Tongue (tissue), 2 donors: ENCODE measurements around the gene ZCCHC8. TPM values are rescaled to one million over a fixed set of nuclear protein-coding genes. Genes with fewer than 3 reads are reported as not detected.
A peak's percentile ranks its signal among the peaks of the same experiment; 100 is the strongest.
"Not testable (repeated sequence)": the region's sequence is repeated elsewhere in the genome, so short reads cannot be mapped to it uniquely, and the experiment has no call there.

Source experiments
- DNase-seq: peaks from one replicate; pipeline ENCODE4 v3.0.0-alpha.2; 2015
- total RNA-seq: library from RNA; depleted of rRNA; stranded (reverse); fragments of >200 nt; gene quantifications from one replicate; pipeline ENCODE4 v1.2.3, GENCODE V29; 2014

Gene ZCCHC8
- total RNA-seq, result 31.3 TPM

GRCh38 chr12:122500685-122501488, at the start of gene ZCCHC8:
Gene ZCCHC8, minus strand, starts transcription at chr12:122500932. Its CDS starts 92 bp downstream, at chr12:122500840.
- DNase-seq, result peak; percentile 99

- no peak for DNase-seq
Observed at GRCh38 chr12:122547330-122547729, 46.6 kb upstream of the ZCCHC8 start.

GRCh38 chr12:122545855-122546254, 45.1 kb upstream of the ZCCHC8 start:
- DNase-seq, result no peak

GRCh38 chr12:122544537-122544936, 43.8 kb upstream of the ZCCHC8 start:
- DNase-seq, result no peak

GRCh38 chr12:122538496-122538895, 37.8 kb upstream of the ZCCHC8 start:
- no peak for DNase-seq

GRCh38 chr12:122537021-122537420, 36.3 kb upstream of the ZCCHC8 start:
- no peak for DNase-seq

- no peak for DNase-seq
Observed at GRCh38 chr12:122533856-122534255, 33.1 kb upstream of the ZCCHC8 start.

- no peak for DNase-seq
Observed at GRCh38 chr12:122528992-122529391, 28.3 kb upstream of the ZCCHC8 start.

- DNase-seq, result no peak
Observed at GRCh38 chr12:122528582-122528981, 27.9 kb upstream of the ZCCHC8 start.

- DNase-seq, result no peak
Observed at GRCh38 chr12:122527478-122527944, 26.8 kb upstream of the ZCCHC8 start.

- DNase-seq, result peak; percentile 100
Observed at GRCh38 chr12:122526683-122527477, 26.1 kb upstream of the ZCCHC8 start, which contains the start of the genes KNTC1 and RSRC2. Gene KNTC1, plus strand, starts transcription at chr12:122527249. Its CDS starts 2,815 bp downstream, at chr12:122530064. Gene RSRC2, minus strand, starts transcription at chr12:122526936. Its CDS starts 83 bp downstream, at chr12:122526853.

GRCh38 chr12:122523846-122524718, 23.4 kb upstream of the ZCCHC8 start:
- no peak for DNase-seq

GRCh38 chr12:122523280-122523679, 22.5 kb upstream of the ZCCHC8 start:
- DNase-seq, result no peak

GRCh38 chr12:122520676-122521075, 19.9 kb upstream of the ZCCHC8 start:
- DNase-seq, result no peak

GRCh38 chr12:122519418-122519817, 18.7 kb upstream of the ZCCHC8 start:
- DNase-seq, result no peak

GRCh38 chr12:122518908-122519307, 18.2 kb upstream of the ZCCHC8 start:
- no peak for DNase-seq

- DNase-seq, result no peak
Observed at GRCh38 chr12:122517877-122518276, 17.1 kb upstream of the ZCCHC8 start.

GRCh38 chr12:122516544-122517361, 16.0 kb upstream of the ZCCHC8 start:
- DNase-seq, result no peak

GRCh38 chr12:122515275-122515674, 14.5 kb upstream of the ZCCHC8 start:
- no peak for DNase-seq

GRCh38 chr12:122513660-122514059, 12.9 kb upstream of the ZCCHC8 start:
- no peak for DNase-seq

GRCh38 chr12:122513028-122513427, 12.3 kb upstream of the ZCCHC8 start:
- DNase-seq, result not testable (repeated sequence)
